Upper lobe of left lung (tissue), 6 donors: ENCODE measurements around the gene HABP4. TPM values are rescaled to one million over a fixed set of nuclear protein-coding genes. Genes with fewer than 3 reads are reported as not detected.

Experiments
- ATAC-seq, 2 donors: fragments of 200-7000 bp; cut with Tn5 transposase; one replicate each; pipeline ENCODE4 v1.9.1; 2022; ENCODE audit warnings: mild to moderate bottlenecking in 2 of 2, moderate library complexity in 2 of 2; ENCODE audit not compliant: low FRiP score in 2 of 2
- DNase-seq, 2 donors: peaks; one replicate each; pipeline ENCODE4 v3.0.0-alpha.2; 2019 to 2020
- H3K27ac ChIP-seq, 4 donors: fragments of 200-600 bp; sonication (generic); one replicate each; pipeline ENCODE4 v1.5.1; 2016 to 2019
- H3K27me3 ChIP-seq, 4 donors: fragments of 200-600 bp; sonication (generic); one replicate each; pipeline ENCODE4 v1.5.1; 2017 to 2019
- H3K36me3 ChIP-seq, 4 donors: fragments of 200-600 bp; sonication (generic); one replicate each; pipeline ENCODE4 v1.5.1; 2016 to 2019
- H3K4me1 ChIP-seq, 4 donors: fragments of 200-600 bp; sonication (generic); one replicate each; pipeline ENCODE4 v1.5.1; 2018 to 2019
- H3K4me3 ChIP-seq, 4 donors: fragments of 200-600 bp; sonication (generic); one replicate each; pipeline ENCODE4 v1.5.1; 2017 to 2019; ENCODE audit warnings: mild to moderate bottlenecking in 2 of 4, moderate library complexity in 1 of 4
- H3K9me3 ChIP-seq, 4 donors: fragments of 200-600 bp; sonication (generic); one replicate each; pipeline ENCODE4 v1.5.1; 2018 to 2019
- CTCF ChIP-seq, 6 experiments: fragments of 450-650 bp in 4 of 6; fragments of 200-600 bp in 2 of 6; sonication (generic) in 2 of 6; IDR thresholded peaks; one replicate each; pipeline ENCODE4 v1.5.1; 2016 to 2019; ENCODE audit warnings: antibody characterized with exemption in 6 of 6
- EP300 ChIP-seq, 4 donors: sonication (generic); formaldehyde crosslinking; IDR thresholded peaks; one replicate each; pipeline ENCODE4 v1.5.1; 2017; ENCODE audit warnings: antibody characterized with exemption in 4 of 4, control low read depth in 2 of 4
- POLR2A ChIP-seq, 4 donors: fragments of 450-650 bp; IDR thresholded peaks; one replicate each; pipeline ENCODE4 v1.5.1; 2016 to 2017; ENCODE audit warnings: antibody characterized with exemption in 4 of 4, mild to moderate bottlenecking in 2 of 4
- POLR2AphosphoS5 ChIP-seq, 2 donors: sonication (generic); formaldehyde crosslinking; IDR thresholded peaks; one replicate each; pipeline ENCODE4 v1.5.1; 2017; ENCODE audit warnings: antibody characterized with exemption in 2 of 2
- WGBS, 2 donors: methylation state at CpG; one replicate each; pipeline ENCODE4 v1.1.5; 2017 to 2018; 5-methylcytosine and 5-hydroxymethylcytosine counted together
- total RNA-seq, 6 donors: library from RNA; depleted of rRNA in 4 of 6; stranded (reverse); fragments of >200 nt in 4 of 6; gene quantifications; one replicate each; pipeline versions ENCODE4 v1.1.0 to v1.2.1, GENCODE V29; 2016 to 2021
- donor health status: DM: no; HTN: no; CAD: no; lungs with moderate emphysema.
- donor health status: DM: no; HTN: yes; CAD: no; lungs with severe emphysema.

The HABP4 gene
- total RNA-seq, 6 donors from 2014 or later = 3.1 to 14.6 (median 9.7) TPM

- DNase-seq (no peak), ATAC-seq (no peak)
- Histone ChIP-seq H3K4me3 (no peak overlapping the region), H3K4me1 (peaks cover 19 to 25% (median 22%) of the 10 kb centered on the region in 4 donors), H3K27me3 (no peaks in the 10 kb centered on the region), H3K27ac (no peak overlapping the region), H3K36me3 (no peaks in the 10 kb centered on the region), H3K9me3 (no peaks in the 10 kb centered on the region)
- 92 to 98% methylated on average over 5 to 8 of the region's 8 CpGs for WGBS, 2 donors
- TF ChIP-seq CTCF (IDR thresholded peaks at IDR 0.05) (no peak), POLR2AphosphoS5 (IDR thresholded peaks at IDR 0.05) (no peak), POLR2A (IDR thresholded peaks at IDR 0.05) (no peak), EP300 (IDR thresholded peaks at IDR 0.05) (no peak)
These were observed 26.5 kb upstream of the HABP4 start for GRCh38 chr9:96423322-96423984.

- ATAC-seq = no peak
- Histone ChIP-seq H3K27me3 (no peaks in the 10 kb centered on the region), H3K4me3 (no peak overlapping the region), H3K9me3 (no peaks in the 10 kb centered on the region), H3K4me1 (peaks cover 19 to 25% (median 22%) of the 10 kb centered on the region in 4 donors), H3K27ac (no peak overlapping the region), H3K36me3 (no peaks in the 10 kb centered on the region)
- TF ChIP-seq CTCF (IDR thresholded peaks at IDR 0.05) = no peak
- no peak for TF ChIP-seq POLR2AphosphoS5 (IDR thresholded peaks at IDR 0.05)
- no peak for TF ChIP-seq POLR2A (IDR thresholded peaks at IDR 0.05)
- no peak for TF ChIP-seq EP300 (IDR thresholded peaks at IDR 0.05)
- WGBS, 2 donors = 83 to 89% methylated on average over 6 of the region's 6 CpGs
- no peak for DNase-seq
These were observed 26.0 kb upstream of the HABP4 start for GRCh38 chr9:96423985-96424336.

GRCh38 chr9:96425500-96426169 is 24.3 kb upstream of the HABP4 start:
- H3K36me3 ChIP-seq = no peaks in the 10 kb centered on the region

GRCh38 chr9:96429732-96430131 is 20.2 kb upstream of the HABP4 start:
- Histone ChIP-seq H3K9me3 (no peaks in the 10 kb centered on the region), H3K27me3 (no peaks in the 10 kb centered on the region), H3K4me1 (peaks cover 0 to 7% (median 4%) of the 10 kb centered on the region in 4 donors), H3K36me3 (no peaks in the 10 kb centered on the region), H3K4me3 (no peak overlapping the region), H3K27ac (no peak overlapping the region)
- no peak for DNase-seq
- TF ChIP-seq POLR2A (IDR thresholded peaks at IDR 0.05) (no peak), EP300 (IDR thresholded peaks at IDR 0.05) (no peak), POLR2AphosphoS5 (IDR thresholded peaks at IDR 0.05) (no peak), CTCF (IDR thresholded peaks at IDR 0.05) (no peak)
- no peak for ATAC-seq

More at GRCh38 chr9:96425500-96426169, 24.3 kb upstream of the HABP4 start:
- Histone ChIP-seq H3K9me3 (no peaks in the 10 kb centered on the region), H3K4me1 (peaks cover 5 to 10% (median 10%) of the 10 kb centered on the region in 4 donors), H3K27ac (no peak overlapping the region), H3K4me3 (no peak overlapping the region), H3K27me3 (no peaks in the 10 kb centered on the region)
- ATAC-seq (no peak), DNase-seq (peak in 1 of 2 donors; percentile 48)
- no peak for TF ChIP-seq POLR2A (IDR thresholded peaks at IDR 0.05)
- no peak for TF ChIP-seq POLR2AphosphoS5 (IDR thresholded peaks at IDR 0.05)
- peak in 1 of 4 donors; percentile 34 for TF ChIP-seq EP300 (IDR thresholded peaks at IDR 0.05)
- no peak for TF ChIP-seq CTCF (IDR thresholded peaks at IDR 0.05)
- WGBS, 2 donors = 51 to 55% methylated on average over 4 of the region's 4 CpGs
